ENCODE measurements around the gene ZNF385D. TPM values are rescaled to one million over a fixed set of nuclear protein-coding genes. Genes with fewer than 3 reads are reported as not detected.

ZNF385D gene
- total RNA-seq, 1 donor from 2014 or later: under 0.01 TPM

GRCh38 chr3:21751886-21752285 lies 876 bp upstream of the ZNF385D start:
- TF ChIP-seq CTCF (conservative IDR thresholded peaks at IDR 0.05; ENCODE audit: low read depth, low read length): no peak
- H3K4me3 ChIP-seq (ENCODE audit: low read depth, low read length): no peak overlapping the region
- DNase-seq (ENCODE audit: low read depth): no peak

- H3K4me3 ChIP-seq (ENCODE audit: low read depth, low read length): peak overlapping the region; percentile 72
- no peak for TF ChIP-seq CTCF (conservative IDR thresholded peaks at IDR 0.05; ENCODE audit: low read depth, low read length)
- DNase-seq (ENCODE audit: low read depth): no peak
These were observed 822 bp downstream of the ZNF385D start for GRCh38 chr3:21750080-21750696.

GRCh38 chr3:21747966-21748555 lies 2.9 kb downstream of the ZNF385D start:
- peak overlapping the region; percentile 72 for H3K4me3 ChIP-seq (ENCODE audit: low read depth, low read length)
- no peak for TF ChIP-seq CTCF (conservative IDR thresholded peaks at IDR 0.05; ENCODE audit: low read depth, low read length)
- no peak for DNase-seq (ENCODE audit: low read depth)

- H3K4me3 ChIP-seq (ENCODE audit: low read depth, low read length): peak overlapping the region; percentile 72
- peak; percentile 78 for DNase-seq (ENCODE audit: low read depth)
- no peak for TF ChIP-seq CTCF (conservative IDR thresholded peaks at IDR 0.05; ENCODE audit: low read depth, low read length)
These were observed 3.6 kb downstream of the ZNF385D start for GRCh38 chr3:21747376-21747775.

GRCh38 chr3:21745966-21746365 lies 5.0 kb downstream of the ZNF385D start:
- DNase-seq (ENCODE audit: low read depth): no peak
- H3K4me3 ChIP-seq (ENCODE audit: low read depth, low read length): no peak overlapping the region
- no peak for TF ChIP-seq CTCF (conservative IDR thresholded peaks at IDR 0.05; ENCODE audit: low read depth, low read length)

- no peak overlapping the region for H3K4me3 ChIP-seq (ENCODE audit: low read depth, low read length)
- no peak for TF ChIP-seq CTCF (conservative IDR thresholded peaks at IDR 0.05; ENCODE audit: low read depth, low read length)
- DNase-seq (ENCODE audit: low read depth): no peak
These were observed 6.2 kb downstream of the ZNF385D start for GRCh38 chr3:21744793-21745192.
